Measurements from ENCODE around the gene NCKAP5. TPM values are rescaled to one million over a fixed set of nuclear protein-coding genes. Genes with fewer than 3 reads are reported as not detected.

Gene NCKAP5
- total and polyA plus RNA-seq, 9 of the 15 experiments (the other 6 are each of a cell fraction or from before 2014, with no cell fraction given): not detected

DNA sequence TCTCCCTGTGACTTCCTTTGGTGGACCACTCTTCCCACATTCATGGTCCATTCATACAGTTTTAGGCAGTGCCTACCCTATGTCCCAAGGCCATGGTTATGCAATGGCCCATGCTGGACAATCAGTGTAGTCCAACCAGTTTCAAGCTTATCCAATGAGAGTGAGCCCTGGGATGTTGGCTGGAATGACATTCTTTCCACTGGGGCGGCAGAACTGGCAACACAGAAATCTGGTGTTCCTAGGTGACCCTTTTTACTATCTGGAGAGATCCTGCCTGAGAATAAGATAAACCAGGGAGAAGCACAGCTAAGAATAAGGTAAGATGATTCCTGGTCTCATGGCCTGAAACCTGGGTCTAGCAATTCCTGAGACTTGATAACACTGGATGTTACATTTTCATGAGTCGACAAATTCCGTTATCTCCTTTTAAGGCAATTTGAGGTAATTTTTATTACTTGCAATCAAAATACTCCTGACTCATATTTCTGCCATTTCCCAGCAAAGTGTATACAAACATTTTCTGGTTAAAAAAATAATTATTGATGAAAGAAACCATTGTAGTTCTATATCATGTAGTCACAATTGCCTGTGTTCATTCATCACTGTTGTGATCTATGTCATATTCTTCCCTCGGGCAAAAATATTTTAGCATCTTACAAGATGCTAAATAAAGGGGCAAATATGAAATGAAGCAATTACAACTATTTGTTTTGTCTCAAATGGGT lies 626.8 kb downstream of the NCKAP5 start:
- no peaks in the 10 kb centered on the region for H3K27me3 ChIP-seq (ENCODE audit: control insufficient read depth in 2 of 2, insufficient read depth in 2 of 2, low read length in 2 of 2)
- intact Hi-C loops (cut with micrococcal nuclease) (no loop called here), in situ Hi-C loops (cut with MboI) (no loop called here)
- H3K4me2 ChIP-seq (ENCODE audit: insufficient read depth, low read length): no peak overlapping the region
- WGBS (ENCODE audit: insufficient coverage, low coverage, missing lambda C conversion rate): 3% methylated on average over 4 of the region's 4 CpGs
- no peak for FAIRE-seq
- H3K4me3 ChIP-seq: no peak overlapping the region
- H3K9ac ChIP-seq (ENCODE audit: insufficient read depth in 1 of 2, low read depth in 2 of 2, low read length in 2 of 2): no peak overlapping the region
- no peaks in the 10 kb centered on the region for H4K20me1 ChIP-seq (replicated peaks; ENCODE audit: control insufficient read depth, insufficient read depth, low read length)
- no peak overlapping the region for H3K27ac ChIP-seq (ENCODE audit: extremely low read depth, low read depth, low read length)
- POLR2A ChIA-PET: no interaction called here
- DNase-seq (ENCODE audit: extremely low read depth in 1 of 4, low spot score in 3 of 4): no peak
- no peaks in the 10 kb centered on the region for H3K4me1 ChIP-seq (replicated peaks in 1 of 2; ENCODE audit: control insufficient read depth in 2 of 2, insufficient read depth in 2 of 2, low read length in 2 of 2)
- H3K79me2 ChIP-seq (ENCODE audit: control insufficient read depth, insufficient read depth, low read length): no peaks in the 10 kb centered on the region
- H2AFZ ChIP-seq (ENCODE audit: low read depth, low read length): no peak overlapping the region
- TF ChIP-seq ZNF445 (CRISPR knock-in tag; IDR thresholded peaks at IDR 0.05; ENCODE audit: low read depth): no peak
- 0 out of 2 replicates have a peak, but pooled peaks have one; percentile 14 for TF ChIP-seq MAFF (IDR thresholded peaks at IDR 0.05; ENCODE audit: low read length)
- 0 out of 2 replicates have a peak, but pooled peaks have one; percentile 5 for TF ChIP-seq MAFG (tag; conservative IDR thresholded peaks at IDR 0.05)
- H3K9me1 ChIP-seq (ENCODE audit: control insufficient read depth, insufficient read depth, low read length): no peaks in the 10 kb centered on the region
- CTCF ChIA-PET (ENCODE audit: low intra/inter-chr PET ratio): no interaction called here
- H3K9me3 ChIP-seq (replicated peaks; ENCODE audit: control insufficient read depth, insufficient read depth, low read depth, low read length): no peaks in the 10 kb centered on the region
- no peak for ATAC-seq
- no TSS peak for BruUV-seq (replicated peaks)
- H3K36me3 ChIP-seq (ENCODE audit: control insufficient read depth, insufficient read depth, low read length): no peaks in the 10 kb centered on the region

DNA sequence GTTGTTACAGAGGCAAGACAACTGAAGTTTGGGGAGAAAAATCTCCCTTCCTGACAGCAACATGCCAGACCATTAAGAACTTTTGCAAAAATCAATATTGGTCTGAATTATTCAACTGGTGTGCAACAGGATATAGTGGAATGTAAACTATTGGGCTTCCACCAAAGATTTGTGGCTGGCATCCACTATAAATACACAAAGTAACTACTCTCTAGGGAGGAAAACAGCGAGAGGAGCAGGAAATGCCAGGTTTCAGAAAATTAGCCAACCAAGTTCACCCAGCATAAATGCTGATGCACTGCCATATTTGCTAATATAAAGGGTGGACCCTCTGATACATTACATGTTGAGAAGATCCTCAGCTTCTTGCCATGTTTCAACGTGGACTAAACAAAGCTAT lies 630.6 kb downstream of the NCKAP5 start:
- WGBS (ENCODE audit: insufficient coverage, low coverage, missing lambda C conversion rate): 0% methylated on average over 2 of the region's 2 CpGs
- no peaks in the 10 kb centered on the region for H4K20me1 ChIP-seq (replicated peaks; ENCODE audit: control insufficient read depth, insufficient read depth, low read length)
- ChIA-PET POLR2A (no interaction called here), CTCF (ENCODE audit: low intra/inter-chr PET ratio) (no interaction called here)
- no peak overlapping the region for H2AFZ ChIP-seq (ENCODE audit: low read depth, low read length)
- no peak overlapping the region for H3K4me3 ChIP-seq
- H3K27me3 ChIP-seq (ENCODE audit: control insufficient read depth in 2 of 2, insufficient read depth in 2 of 2, low read length in 2 of 2): no peaks in the 10 kb centered on the region
- H3K36me3 ChIP-seq (ENCODE audit: control insufficient read depth, insufficient read depth, low read length): no peaks in the 10 kb centered on the region
- no peak for ATAC-seq
- no TSS peak for BruUV-seq (replicated peaks)
- H3K9ac ChIP-seq (ENCODE audit: insufficient read depth in 1 of 2, low read depth in 2 of 2, low read length in 2 of 2): no peak overlapping the region
- H3K9me3 ChIP-seq (replicated peaks; ENCODE audit: control insufficient read depth, insufficient read depth, low read depth, low read length): no peaks in the 10 kb centered on the region
- in situ Hi-C loops (cut with MboI) (no loop called here), intact Hi-C loops (cut with micrococcal nuclease) (no loop called here)
- no peak for DNase-seq (ENCODE audit: extremely low read depth in 1 of 4, low spot score in 3 of 4)
- H3K4me2 ChIP-seq (ENCODE audit: insufficient read depth, low read length): no peak overlapping the region
- no peaks in the 10 kb centered on the region for H3K9me1 ChIP-seq (ENCODE audit: control insufficient read depth, insufficient read depth, low read length)
- no peaks in the 10 kb centered on the region for H3K4me1 ChIP-seq (replicated peaks in 1 of 2; ENCODE audit: control insufficient read depth in 2 of 2, insufficient read depth in 2 of 2, low read length in 2 of 2)
- no peaks in the 10 kb centered on the region for H3K79me2 ChIP-seq (ENCODE audit: control insufficient read depth, insufficient read depth, low read length)
- H3K27ac ChIP-seq (ENCODE audit: extremely low read depth, low read depth, low read length): no peak overlapping the region
- no peak for FAIRE-seq
- TF ChIP-seq BDP1 (IDR thresholded peaks at IDR 0.05; ENCODE audit: insufficient read depth, insufficient read length): no peak
- no peak for TF ChIP-seq CBFA2T3 (IDR thresholded peaks at IDR 0.05)
- TF ChIP-seq NUFIP1 (IDR thresholded peaks at IDR 0.05; ENCODE audit: partially characterized antibody): no peak
- no peak for TF ChIP-seq FOXP1 (CRISPR knock-in tag; IDR thresholded peaks at IDR 0.05)
- no peak for TF ChIP-seq CTCFL (IDR thresholded peaks at IDR 0.05; ENCODE audit: borderline replicate concordance, insufficient read depth, low read depth, low read length, poor library complexity, severe bottlenecking)
- TF ChIP-seq, protein P1, sequence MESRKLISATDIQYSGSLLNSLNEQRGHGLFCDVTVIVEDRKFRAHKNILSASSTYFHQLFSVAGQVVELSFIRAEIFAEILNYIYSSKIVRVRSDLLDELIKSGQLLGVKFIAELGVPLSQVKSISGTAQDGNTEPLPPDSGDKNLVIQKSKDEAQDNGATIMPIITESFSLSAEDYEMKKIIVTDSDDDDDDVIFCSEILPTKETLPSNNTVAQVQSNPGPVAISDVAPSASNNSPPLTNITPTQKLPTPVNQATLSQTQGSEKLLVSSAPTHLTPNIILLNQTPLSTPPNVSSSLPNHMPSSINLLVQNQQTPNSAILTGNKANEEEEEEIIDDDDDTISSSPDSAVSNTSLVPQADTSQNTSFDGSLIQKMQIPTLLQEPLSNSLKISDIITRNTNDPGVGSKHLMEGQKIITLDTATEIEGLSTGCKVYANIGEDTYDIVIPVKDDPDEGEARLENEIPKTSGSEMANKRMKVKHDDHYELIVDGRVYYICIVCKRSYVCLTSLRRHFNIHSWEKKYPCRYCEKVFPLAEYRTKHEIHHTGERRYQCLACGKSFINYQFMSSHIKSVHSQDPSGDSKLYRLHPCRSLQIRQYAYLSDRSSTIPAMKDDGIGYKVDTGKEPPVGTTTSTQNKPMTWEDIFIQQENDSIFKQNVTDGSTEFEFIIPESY (CRISPR knock-in tag; IDR thresholded peaks at IDR 0.05): no peak
- TF ChIP-seq ZNF778 (CRISPR knock-in tag; IDR thresholded peaks at IDR 0.05): no peak
- no peak for TF ChIP-seq BRF1 (IDR thresholded peaks at IDR 0.05; ENCODE audit: borderline replicate concordance, extremely low read depth, insufficient read length)
- TF ChIP-seq POLR2A (conservative IDR thresholded peaks at IDR 0.05): no peak
- no peak for TF ChIP-seq PHB2 (IDR thresholded peaks at IDR 0.05; ENCODE audit: low read depth)
- no peak for TF ChIP-seq EWSR1 (IDR thresholded peaks at IDR 0.05; ENCODE audit: borderline replicate concordance, low read depth, partially characterized antibody)

Data from K562 (cell line).